GM20000 (cell line): ENCODE results near the gene SFT2D1.

Experiments
- DNase-seq: peaks from one replicate; pipeline ENCODE4 v3.0.0; 2012; ENCODE audit warnings: low spot score
- CTCF ChIP-seq: IDR thresholded peaks from 2 replicates; pipeline ENCODE4 v1.5.1; 2012; ENCODE audit warnings: mild to moderate bottlenecking, control low read depth; ENCODE audit errors: extremely low read depth, missing control alignments

SFT2D1 gene

GRCh38 chr6:166277892-166278578 lies 64.3 kb downstream of the SFT2D1 start:
- DNase-seq = no peak
- no peak for TF ChIP-seq CTCF

GRCh38 chr6:166277018-166277417 lies 65.3 kb downstream of the SFT2D1 start:
- no peak for TF ChIP-seq CTCF
- DNase-seq = no peak

- peak; percentile 81 for DNase-seq
- TF ChIP-seq CTCF = peak; percentile 99
Observed at GRCh38 chr6:166275714-166276166, 66.6 kb downstream of the SFT2D1 start.

- DNase-seq = no peak
- TF ChIP-seq CTCF = no peak
Observed at GRCh38 chr6:166274739-166275370, 67.5 kb downstream of the SFT2D1 start.

- no peak for TF ChIP-seq CTCF
Observed at GRCh38 chr6:166274163-166274562, 68.2 kb downstream of the SFT2D1 start.

GRCh38 chr6:166271376-166271765 lies 71.0 kb downstream of the SFT2D1 start:
- no peak for TF ChIP-seq CTCF

More at GRCh38 chr6:166274163-166274562, 68.2 kb downstream of the SFT2D1 start:
- no peak for DNase-seq

GRCh38 chr6:166270706-166271375 lies 71.5 kb downstream of the SFT2D1 start:
- no peak for DNase-seq
- TF ChIP-seq CTCF = no peak

More at GRCh38 chr6:166271376-166271765, 71.0 kb downstream of the SFT2D1 start:
- no peak for DNase-seq
